Esophagus muscularis mucosa (tissue), 4 donors: ENCODE results near the gene PIGL. TPM values are rescaled to one million over a fixed set of nuclear protein-coding genes. Genes with fewer than 3 reads are reported as not detected.
A peak's percentile ranks its signal among the peaks of the same experiment; 100 is the strongest.

Experiments
- DNase-seq: peaks from one replicate; pipeline ENCODE4 v3.0.0-alpha.2; 2017; ENCODE audit errors: extremely low spot score
- H3K27ac ChIP-seq, 4 donors: fragments of 200-600 bp; sonication (generic); replicated peaks in 1 of 4; 1 replicate in 3 of 4; 2 replicates in 1 of 4; pipeline ENCODE4 v1.5.1; 2016 to 2019; ENCODE audit warnings: mild to moderate bottlenecking in 1 of 4
- H3K27me3 ChIP-seq, 4 donors: fragments of 200-600 bp; sonication (generic); one replicate each; pipeline versions ENCODE4 v1.5.1 to v1.6.0; 2016 to 2019
- H3K36me3 ChIP-seq, 4 donors: fragments of 200-600 bp; sonication (generic); one replicate each; pipeline ENCODE4 v1.5.1; 2016 to 2019
- H3K4me1 ChIP-seq, 4 donors: fragments of 200-600 bp; sonication (generic); one replicate each; pipeline ENCODE4 v1.5.1; 2016 to 2019
- H3K4me3 ChIP-seq, 4 donors: fragments of 200-600 bp; sonication (generic); 1 replicate in 2 of 4; 2 replicates in 2 of 4; pipeline ENCODE4 v1.5.1; 2016 to 2019; ENCODE audit warnings: mild to moderate bottlenecking in 4 of 4, moderate library complexity in 1 of 4
- H3K9me3 ChIP-seq, 4 donors: fragments of 200-600 bp; sonication (generic); 1 replicate in 3 of 4; 2 replicates in 1 of 4; pipeline ENCODE4 v1.5.1; 2016 to 2019
- EP300 ChIP-seq: sonication (generic); formaldehyde crosslinking; IDR thresholded peaks from one replicate; pipeline ENCODE4 v1.6.1; 2017; ENCODE audit warnings: antibody characterized with exemption
- POLR2A ChIP-seq: fragments of 450-650 bp; IDR thresholded peaks from one replicate; pipeline ENCODE4 v1.6.1; 2017; ENCODE audit warnings: antibody characterized with exemption, moderate library complexity, mild to moderate bottlenecking, low read depth
- POLR2AphosphoS5 ChIP-seq, 2 donors: sonication (generic); formaldehyde crosslinking; IDR thresholded peaks; one replicate each; pipeline ENCODE4 v1.6.1; 2017; ENCODE audit warnings: antibody characterized with exemption in 2 of 2
- WGBS: methylation state at CpG from one replicate; pipeline ENCODE4 v1.1.5; 2018; 5-methylcytosine and 5-hydroxymethylcytosine counted together
- intact Hi-C: fragments of 100-400 bp; cut with DNase I; formaldehyde crosslinking; loops from one replicate; pipeline ENCODE4 v1.15.1; 2023
- total RNA-seq, 4 donors: library from RNA; depleted of rRNA; stranded (reverse); fragments of >200 nt; gene quantifications; one replicate each; pipeline versions ENCODE4 v1.1.0 to v1.2.1, GENCODE V29; 2016
- TF ChIP-seq, protein P1 (sequence below), 3 experiments: fragments of 200-600 bp in 2 of 3; fragments of 450-650 bp in 1 of 3; sonication (generic) in 2 of 3; IDR thresholded peaks; one replicate each; pipeline ENCODE4 v1.5.1; 2017 to 2019; ENCODE audit warnings: antibody characterized with exemption in 3 of 3, mild to moderate bottlenecking in 2 of 3, moderate library complexity in 1 of 3

PIGL gene
- total RNA-seq, 4 donors from 2014 or later, result 10.0 to 21.7 (median 16.5) TPM

- TF ChIP-seq, protein P1, sequence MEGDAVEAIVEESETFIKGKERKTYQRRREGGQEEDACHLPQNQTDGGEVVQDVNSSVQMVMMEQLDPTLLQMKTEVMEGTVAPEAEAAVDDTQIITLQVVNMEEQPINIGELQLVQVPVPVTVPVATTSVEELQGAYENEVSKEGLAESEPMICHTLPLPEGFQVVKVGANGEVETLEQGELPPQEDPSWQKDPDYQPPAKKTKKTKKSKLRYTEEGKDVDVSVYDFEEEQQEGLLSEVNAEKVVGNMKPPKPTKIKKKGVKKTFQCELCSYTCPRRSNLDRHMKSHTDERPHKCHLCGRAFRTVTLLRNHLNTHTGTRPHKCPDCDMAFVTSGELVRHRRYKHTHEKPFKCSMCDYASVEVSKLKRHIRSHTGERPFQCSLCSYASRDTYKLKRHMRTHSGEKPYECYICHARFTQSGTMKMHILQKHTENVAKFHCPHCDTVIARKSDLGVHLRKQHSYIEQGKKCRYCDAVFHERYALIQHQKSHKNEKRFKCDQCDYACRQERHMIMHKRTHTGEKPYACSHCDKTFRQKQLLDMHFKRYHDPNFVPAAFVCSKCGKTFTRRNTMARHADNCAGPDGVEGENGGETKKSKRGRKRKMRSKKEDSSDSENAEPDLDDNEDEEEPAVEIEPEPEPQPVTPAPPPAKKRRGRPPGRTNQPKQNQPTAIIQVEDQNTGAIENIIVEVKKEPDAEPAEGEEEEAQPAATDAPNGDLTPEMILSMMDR (IDR thresholded peaks at IDR 0.05), result no peak
- no peak for TF ChIP-seq POLR2A
- no peak for TF ChIP-seq EP300
- no peak for TF ChIP-seq POLR2AphosphoS5 (IDR thresholded peaks at IDR 0.05)
- no peaks in the 10 kb centered on the region for H3K9me3 ChIP-seq
- peaks cover 0 to 2% (median 0%) of the 10 kb centered on the region in 4 donors for H3K36me3 ChIP-seq
- 95% methylated on average over 14 of the region's 14 CpGs for WGBS
- H3K4me1 ChIP-seq, result peaks cover 9 to 24% (median 20%) of the 10 kb centered on the region in 4 donors
- no peak overlapping the region for H3K27ac ChIP-seq
- no peak for DNase-seq
- no peaks in the 10 kb centered on the region for H3K27me3 ChIP-seq
- H3K4me3 ChIP-seq, result no peak overlapping the region
- intact Hi-C loops, result loop anchor here (5.0 to 10.0 kb wide), 2 partner anchors 67 to 140 kb away; partner anchors contain the start of genes NCOR1 and PIGL
Observed at GRCh38 chr17:16354585-16354984, 137.6 kb downstream of the PIGL start.

DNA sequence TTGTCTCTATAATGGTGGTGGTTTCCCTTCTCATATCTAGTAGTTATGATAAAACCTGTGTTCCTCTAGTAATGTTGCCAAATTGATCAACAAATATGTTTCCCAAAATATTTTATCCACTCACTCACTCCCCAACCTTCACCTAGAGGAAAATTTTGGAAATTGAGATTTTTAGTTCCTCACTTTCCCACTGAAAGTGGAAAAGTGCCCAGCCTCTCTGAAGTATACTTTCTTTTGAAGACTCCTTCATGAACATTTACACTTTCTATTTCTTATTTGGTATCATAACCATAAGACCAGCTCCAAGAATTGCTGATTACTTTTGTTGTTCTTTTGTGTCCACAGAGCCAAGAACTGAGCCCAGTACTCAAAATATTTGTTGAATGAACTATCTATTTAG, 141.4 kb downstream of the PIGL start:
- intact Hi-C loops, result loop anchor here (10.0 kb wide), 1 partner anchor 144 kb away; the partner anchor contains the start of genes NCOR1 and PIGL
- H3K27me3 ChIP-seq, result no peaks in the 10 kb centered on the region
- H3K27ac ChIP-seq, result no peak overlapping the region
- TF ChIP-seq POLR2A (no peak), POLR2AphosphoS5 (IDR thresholded peaks at IDR 0.05) (no peak)
- no peaks in the 10 kb centered on the region for H3K9me3 ChIP-seq
- DNase-seq, result no peak
- H3K4me1 ChIP-seq, result peaks cover 0 to 7% (median 5%) of the 10 kb centered on the region in 4 donors
- H3K4me3 ChIP-seq, result no peak overlapping the region
- no peaks in the 10 kb centered on the region for H3K36me3 ChIP-seq

- H3K27ac ChIP-seq, result no peak overlapping the region
- 81% methylated on average over 8 of the region's 8 CpGs for WGBS
- H3K4me3 ChIP-seq, result no peak overlapping the region
- TF ChIP-seq, protein P1 (IDR thresholded peaks at IDR 0.05), result no peak
- DNase-seq, result no peak
- intact Hi-C loops, result loop anchor here (5.0 kb wide), 1 partner anchor 160 kb away; no protein-coding TSS in a partner anchor
- no peaks in the 10 kb centered on the region for H3K36me3 ChIP-seq
- no peaks in the 10 kb centered on the region for H3K27me3 ChIP-seq
- H3K9me3 ChIP-seq, result no peaks in the 10 kb centered on the region
- H3K4me1 ChIP-seq, result peaks cover 0 to 10% (median 3%) of the 10 kb centered on the region in 4 donors
Observed at GRCh38 chr17:16361874-16362273, 144.9 kb downstream of the PIGL start.

DNA sequence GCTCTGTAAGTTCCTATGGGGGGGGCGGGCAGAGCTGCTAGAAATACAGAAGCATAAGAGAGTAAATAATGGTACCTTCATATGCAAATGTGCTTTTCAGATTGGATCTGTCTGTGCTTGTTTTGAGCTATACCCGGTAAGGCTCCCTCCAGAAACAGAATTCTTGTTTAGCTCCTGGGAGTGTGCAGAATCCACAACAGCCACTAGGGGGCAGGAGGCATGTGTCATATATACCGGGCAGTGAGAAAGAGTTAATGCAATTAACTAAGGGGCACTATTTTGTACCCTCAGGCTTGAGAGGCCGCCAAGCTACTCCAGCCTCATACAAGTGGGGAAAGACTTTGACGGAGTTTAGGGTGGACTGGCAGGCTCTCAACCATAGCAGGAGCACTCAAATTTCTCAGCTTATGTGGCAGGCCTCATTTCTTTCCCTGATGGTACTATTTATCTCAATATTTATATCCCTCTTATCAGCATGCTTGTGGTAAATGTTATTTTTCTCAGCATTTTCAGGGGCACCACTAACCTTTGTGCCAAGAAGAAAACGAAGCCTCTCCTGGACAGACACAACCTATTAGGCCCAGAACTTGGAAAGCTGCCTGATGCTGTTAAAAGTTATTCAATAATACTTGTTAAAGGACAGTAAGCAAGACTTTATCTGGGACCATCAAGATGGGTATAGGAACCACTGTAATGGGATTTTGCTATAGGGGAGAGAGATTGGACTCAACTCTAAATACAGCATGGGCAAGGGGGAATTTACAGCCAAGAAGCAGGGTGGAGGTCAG, 146.9 kb downstream of the PIGL start:
- 16% methylated on average over 6 of the region's 6 CpGs for WGBS
- Histone ChIP-seq H3K4me1 (peaks cover 0 to 10% (median 3%) of the 10 kb centered on the region in 4 donors), H3K9me3 (no peaks in the 10 kb centered on the region), H3K27ac (no peak overlapping the region), H3K4me3 (no peak overlapping the region), H3K36me3 (no peaks in the 10 kb centered on the region), H3K27me3 (no peaks in the 10 kb centered on the region)
- peak; percentile 94 for DNase-seq
- intact Hi-C loops, result loop anchor here (5.0 kb wide), 1 partner anchor 158 kb away; no protein-coding TSS in a partner anchor
- no peak for TF ChIP-seq POLR2AphosphoS5 (IDR thresholded peaks at IDR 0.05)
- TF ChIP-seq, protein P1 (IDR thresholded peaks at IDR 0.05), result peak; percentile 84 to 94 (median 85)

- no peak overlapping the region for H3K4me3 ChIP-seq
- no peaks in the 10 kb centered on the region for H3K36me3 ChIP-seq
- H3K27me3 ChIP-seq, result no peaks in the 10 kb centered on the region
- H3K27ac ChIP-seq, result no peak overlapping the region
- H3K9me3 ChIP-seq, result no peaks in the 10 kb centered on the region
- intact Hi-C loops, result loop anchor here (5.0 kb wide), 1 partner anchor 158 kb away; no protein-coding TSS in a partner anchor
- H3K4me1 ChIP-seq, result peaks cover 0 to 10% (median 3%) of the 10 kb centered on the region in 4 donors
- DNase-seq, result no peak
- TF ChIP-seq EP300 (no peak), POLR2AphosphoS5 (IDR thresholded peaks at IDR 0.05) (no peak), POLR2A (no peak)
- TF ChIP-seq, protein P1 (IDR thresholded peaks at IDR 0.05), result no peak
Observed at GRCh38 chr17:16364625-16365024, 147.6 kb downstream of the PIGL start.
